Posterior cingulate gyrus (tissue), 11 donors: ENCODE measurements around the gene TJAP1.
"Not testable (repeated sequence)": the region's sequence is repeated elsewhere in the genome, so short reads cannot be mapped to it uniquely, and the experiment has no call there.

Experiments used
- DNase-seq, 10 donors: peaks; one replicate each; pipeline versions ENCODE4 v3.0.0 to v3.0.0-alpha.2; 2020 to 2021; ENCODE audit warnings: mixed read lengths in 3 of 10
- intact Hi-C: fragments of 100-400 bp; cut with DNase I; formaldehyde crosslinking; loops from one replicate; pipeline ENCODE4 v1.15.1; 2023

The TJAP1 gene

DNA sequence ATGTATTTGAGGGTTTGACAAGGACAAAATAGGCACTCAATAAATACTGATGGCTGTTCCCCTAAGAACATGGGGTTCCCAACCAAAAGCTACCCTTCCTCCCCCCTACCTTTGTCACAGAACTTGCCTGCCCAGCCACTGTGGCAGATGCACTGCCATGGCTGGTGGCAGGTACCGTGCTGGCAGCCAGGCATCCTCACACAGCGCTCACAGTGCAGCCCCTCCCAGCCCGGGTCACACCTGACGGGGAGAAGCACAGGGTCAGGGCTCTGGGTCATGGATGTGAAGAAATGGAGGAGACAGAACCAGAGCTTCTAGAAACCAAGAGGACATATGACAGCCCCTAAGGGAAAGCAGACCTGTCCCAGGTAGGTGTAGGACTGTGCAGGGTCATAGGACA, 24.5 kb upstream of the TJAP1 start:
- DNase-seq: peak in 2 of 10 donors; percentile 47 to 66
- intact Hi-C loops: no loop called here

GRCh38 chr6:43453831-43454230, 23.5 kb upstream of the TJAP1 start:
- intact Hi-C loops: loop anchor here (2.0 kb wide), 2 partner anchors 43 to 53 kb away; no protein-coding TSS in a partner anchor
- no peak for DNase-seq

DNA sequence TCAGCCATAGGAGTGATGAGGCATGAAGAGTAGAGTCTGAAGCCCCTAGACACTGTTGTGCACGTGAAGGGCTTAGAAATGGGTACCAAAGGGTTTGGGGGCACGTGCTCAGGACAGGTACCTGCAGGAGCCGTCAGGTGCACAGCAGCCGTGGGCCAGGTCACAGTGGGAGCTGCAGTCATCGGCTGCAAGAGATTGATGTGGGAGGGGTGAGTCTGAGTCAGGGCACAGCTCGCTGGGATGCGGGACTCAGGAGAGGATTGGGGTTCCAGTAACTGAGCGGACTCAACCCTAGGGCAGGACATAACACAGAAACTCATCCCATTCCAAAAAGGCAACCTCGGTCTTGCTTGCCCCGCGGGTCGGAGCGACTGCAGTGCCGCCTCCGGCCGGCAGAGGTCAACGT, 23.1 kb upstream of the TJAP1 start:
- intact Hi-C loops: loop anchor here (2.0 kb wide), 2 partner anchors 43 to 53 kb away; no protein-coding TSS in a partner anchor
- DNase-seq: peak in 2 of 10 donors; percentile 75 to 98

GRCh38 chr6:43454696-43455530, 22.5 kb upstream of the TJAP1 start:
- peak in 8 of 10 donors; percentile 83 to 98 (median 87) for DNase-seq
- intact Hi-C loops: loop anchor here (2.0 kb wide), 2 partner anchors 42 to 52 kb away; no protein-coding TSS in a partner anchor

DNA sequence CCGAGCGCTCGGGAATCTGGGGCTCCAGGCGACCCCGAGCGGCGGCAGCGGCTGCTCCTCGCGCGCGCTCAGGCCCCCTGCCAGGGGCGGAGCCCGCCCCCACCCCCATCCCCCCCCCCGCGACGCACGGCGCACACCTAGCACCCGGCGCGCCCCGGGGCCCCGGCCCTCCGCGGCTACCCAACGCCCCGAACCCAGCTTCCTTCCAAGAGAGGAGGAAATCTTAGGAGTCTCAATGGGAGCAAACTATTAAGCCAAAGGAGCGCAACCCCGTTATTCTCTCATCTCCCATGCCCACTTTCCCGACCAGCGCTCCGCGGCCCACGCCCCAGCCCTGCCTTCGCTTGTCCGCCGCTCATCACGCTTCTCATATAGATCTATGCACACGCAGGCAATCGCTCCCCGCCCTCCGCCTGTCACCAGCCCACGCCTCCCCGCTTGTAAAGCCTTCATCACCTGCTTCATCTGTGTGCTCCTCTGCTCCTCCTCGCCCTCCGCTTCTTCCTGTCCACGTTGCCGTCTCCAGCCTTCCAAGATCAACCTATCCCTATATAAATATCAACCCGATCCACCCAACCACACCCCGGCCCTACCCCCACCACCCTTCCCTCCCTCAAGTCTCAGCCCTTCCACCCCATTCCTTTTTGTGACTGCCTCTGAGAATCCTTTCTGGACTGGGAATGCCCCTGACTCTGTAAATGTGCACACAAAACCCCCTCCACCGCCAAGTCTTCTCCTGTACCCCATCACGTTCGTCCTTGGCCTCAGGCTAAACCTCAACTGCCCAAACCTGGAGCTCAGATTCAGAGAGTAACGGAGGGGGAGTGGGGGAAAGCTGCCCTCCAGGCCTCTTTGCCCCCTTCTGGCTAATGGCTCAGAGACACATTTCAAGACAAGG, 21.6 kb upstream of the TJAP1 start, which contains the start of gene DLK2:
DLK2 (minus strand) TSS at position 18 of the 898 bp plus-strand sequence. CDS start 723 bp downstream, outside the sequence.
- intact Hi-C loops: loop anchor here (2.0 kb wide), 2 partner anchors 41 to 51 kb away; no protein-coding TSS in a partner anchor

DNA sequence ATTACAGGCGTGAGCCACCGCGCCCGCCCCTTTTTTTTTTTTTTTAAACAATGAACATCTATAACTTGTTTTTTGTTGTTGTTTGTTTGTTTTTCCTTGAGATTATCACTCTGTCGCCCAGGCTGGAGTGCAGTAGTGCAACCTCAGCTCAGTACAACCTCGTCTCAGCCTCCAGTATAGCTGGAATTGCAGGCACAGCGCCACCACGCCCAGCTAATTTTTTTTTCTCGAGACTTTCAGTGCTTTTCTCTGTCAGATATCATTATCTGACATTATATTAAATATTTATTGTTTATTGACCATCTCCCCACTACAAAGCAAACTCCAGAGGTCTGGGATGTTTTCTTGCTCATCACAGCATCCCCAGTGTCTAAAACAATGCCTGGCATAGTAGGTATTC, 19.7 kb upstream of the TJAP1 start:
- intact Hi-C loops: no loop called here
- peak in 2 of 10 donors; percentile 71 to 80 for DNase-seq

More for the DNA sequence above, 21.6 kb upstream of the TJAP1 start, which contains the start of gene DLK2:
- DNase-seq: peak in 7 of 10 donors; percentile 44 to 93 (median 58)

DNA sequence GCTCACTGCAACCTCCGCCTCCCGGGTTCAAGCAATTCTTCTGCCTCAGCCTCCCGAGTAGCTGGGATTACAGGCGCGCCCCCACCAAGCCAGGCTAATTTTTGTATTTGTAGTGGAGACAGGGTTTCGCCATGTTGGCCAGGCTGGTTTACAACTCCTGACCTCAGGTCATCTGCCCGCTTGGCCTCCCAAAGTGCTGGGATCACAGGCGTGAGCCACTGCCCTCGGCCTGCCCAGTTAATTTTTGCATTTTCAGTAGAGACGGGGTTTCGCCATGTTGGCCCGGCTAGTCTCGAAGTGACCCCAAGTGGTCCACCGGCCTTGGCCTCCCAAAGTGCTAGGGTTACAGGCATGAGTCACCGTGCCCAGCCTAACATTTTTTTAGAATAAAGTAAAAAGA, 19.2 kb upstream of the TJAP1 start:
- intact Hi-C loops: not testable (repeated sequence)
- peak in 2 of 10 donors; percentile 24 to 51 for DNase-seq

- intact Hi-C loops: no loop called here
- DNase-seq: no peak
Measured at GRCh38 chr6:43459535-43459934, 17.8 kb upstream of the TJAP1 start.

- intact Hi-C loops: no loop called here
- DNase-seq: no peak
Measured at GRCh38 chr6:43460032-43460431, 17.3 kb upstream of the TJAP1 start.

GRCh38 chr6:43461936-43462335, 15.4 kb upstream of the TJAP1 start:
- DNase-seq: no peak
- intact Hi-C loops: no loop called here

GRCh38 chr6:43464337-43464736, 13.0 kb upstream of the TJAP1 start:
- no peak for DNase-seq

DNA sequence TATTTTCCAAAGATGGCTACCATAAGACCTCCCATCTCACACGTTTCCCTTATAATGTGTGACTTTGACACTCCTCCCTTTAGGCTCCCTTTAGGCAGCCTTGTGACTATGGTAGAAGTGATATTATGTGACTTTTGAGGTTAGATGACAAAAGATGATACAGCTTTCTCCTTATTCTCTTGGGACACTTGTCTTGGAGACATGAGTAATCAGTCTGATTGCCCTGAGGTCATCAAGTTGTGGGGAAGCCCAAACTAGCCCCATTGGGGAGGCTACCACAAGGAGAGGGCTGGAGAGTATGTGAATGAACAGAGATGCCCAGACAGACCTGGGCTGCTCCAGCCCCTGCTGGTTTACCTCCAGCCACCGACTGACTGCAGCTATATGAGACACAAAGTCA, 11.4 kb upstream of the TJAP1 start:
- DNase-seq: no peak
- intact Hi-C loops: no loop called here

More at GRCh38 chr6:43464337-43464736, 13.0 kb upstream of the TJAP1 start:
- intact Hi-C loops: no loop called here

- DNase-seq, intact Hi-C loops: not testable (repeated sequence)
Measured at GRCh38 chr6:43467265-43467664, 10.1 kb upstream of the TJAP1 start.

GRCh38 chr6:43467752-43468151, 9.6 kb upstream of the TJAP1 start:
- intact Hi-C loops: no loop called here
- no peak for DNase-seq

DNA sequence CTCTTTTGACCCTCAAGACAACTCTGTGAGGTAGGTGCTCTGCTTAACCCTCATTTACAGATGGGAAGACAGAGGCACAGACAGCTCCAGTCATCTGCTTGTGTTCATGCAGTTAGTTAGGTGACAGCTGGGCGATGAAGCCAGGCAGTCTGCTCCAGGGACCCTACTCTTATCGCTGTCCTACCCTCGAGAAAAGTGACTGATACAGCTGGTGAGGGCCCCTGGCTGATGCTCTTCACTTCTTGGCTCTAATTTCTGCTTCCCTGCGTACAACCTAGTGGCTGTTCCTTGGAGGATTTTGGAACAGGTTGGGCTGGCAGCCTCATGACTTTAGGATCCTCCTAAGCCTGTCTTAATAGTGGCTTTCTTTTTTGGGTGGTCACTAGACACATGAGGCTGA, 9.1 kb upstream of the TJAP1 start:
- DNase-seq: no peak
- intact Hi-C loops: no loop called here

DNA sequence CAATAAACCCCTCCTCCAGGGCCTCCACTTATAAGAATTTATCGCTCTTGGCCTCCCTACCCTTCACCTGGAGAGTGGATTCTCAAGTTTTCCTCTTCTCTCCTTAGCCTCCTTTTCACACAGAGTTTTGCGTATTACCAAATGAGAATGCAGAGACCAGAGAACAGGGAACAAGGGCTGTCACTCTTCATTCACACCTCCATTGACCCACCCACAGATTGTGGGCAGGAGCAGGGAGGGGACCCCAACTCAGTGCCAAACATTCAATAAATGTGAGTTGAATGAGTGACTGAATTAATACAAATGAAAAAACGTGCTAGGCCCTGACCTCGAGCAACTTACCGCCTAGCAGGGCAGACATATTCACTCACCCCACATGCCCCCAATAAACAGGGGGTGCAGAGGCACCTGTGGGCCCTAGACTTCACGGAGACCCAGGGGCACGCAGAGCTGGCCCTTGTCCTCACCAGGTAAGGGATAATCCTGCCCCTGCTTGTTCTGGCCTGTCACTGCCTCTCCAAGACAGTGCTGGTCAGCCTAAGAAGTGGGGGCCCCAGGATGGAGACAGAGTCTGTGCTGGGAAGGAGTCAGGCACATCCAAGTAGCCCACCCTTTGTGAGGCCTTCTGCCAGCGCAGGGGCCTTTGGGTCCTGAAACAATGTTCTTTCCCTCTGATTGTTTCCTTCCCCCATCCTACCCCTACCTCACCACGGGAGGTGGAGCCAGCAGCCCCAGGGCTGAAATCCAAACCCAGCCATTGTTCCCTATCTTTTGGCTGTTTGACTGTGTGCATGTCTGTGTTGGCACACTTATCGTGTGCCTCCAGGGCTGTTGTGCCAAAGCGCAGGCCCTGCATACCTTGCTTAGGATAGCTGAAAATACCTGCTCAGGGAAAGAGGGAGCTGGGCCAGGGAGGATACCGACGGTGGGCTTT, 8.4 kb upstream of the TJAP1 start:
- intact Hi-C loops: no loop called here
- no peak for DNase-seq

DNA sequence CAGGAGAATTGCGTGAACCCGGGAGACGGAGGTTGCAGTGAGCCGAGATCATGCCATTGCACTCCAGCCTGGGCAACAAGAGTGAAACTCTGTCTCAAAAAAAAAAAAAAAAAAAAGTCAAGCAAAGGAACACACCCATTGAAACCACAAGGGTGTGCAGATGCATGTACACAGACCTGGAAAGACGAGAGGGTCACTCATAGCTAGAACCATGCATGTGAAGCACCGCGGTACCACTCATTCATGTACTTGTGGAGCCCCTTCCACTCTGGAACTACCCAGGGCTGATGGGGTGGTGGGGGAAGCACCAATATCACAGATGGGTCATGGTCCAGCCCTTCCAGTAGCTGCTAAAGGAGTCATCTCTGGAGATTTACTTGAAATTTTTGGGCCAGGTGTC, 7.4 kb upstream of the TJAP1 start:
- intact Hi-C loops: no loop called here
- no peak for DNase-seq

GRCh38 chr6:43471399-43471798, 6.0 kb upstream of the TJAP1 start:
- DNase-seq: no peak
- intact Hi-C loops: no loop called here

DNA sequence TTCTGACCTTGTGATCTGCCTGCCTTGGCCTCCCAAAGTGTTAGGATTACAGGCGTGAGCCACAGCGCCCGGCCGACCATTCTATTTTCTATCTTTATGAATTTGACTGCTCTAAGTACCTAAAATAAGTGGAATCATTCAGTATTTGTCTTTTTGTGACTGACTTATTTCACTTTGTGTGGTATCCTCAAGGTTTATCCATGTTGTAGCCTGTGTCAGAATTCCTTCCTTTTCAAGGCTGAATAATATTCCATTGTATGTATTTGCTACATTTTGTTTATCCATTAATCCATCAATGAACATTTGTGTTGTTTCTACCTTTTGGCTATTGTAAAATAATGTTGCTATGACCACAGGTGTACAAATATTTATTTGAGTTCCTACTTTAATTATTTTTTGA, 4.9 kb upstream of the TJAP1 start:
- intact Hi-C loops: no loop called here
- no peak for DNase-seq

DNA sequence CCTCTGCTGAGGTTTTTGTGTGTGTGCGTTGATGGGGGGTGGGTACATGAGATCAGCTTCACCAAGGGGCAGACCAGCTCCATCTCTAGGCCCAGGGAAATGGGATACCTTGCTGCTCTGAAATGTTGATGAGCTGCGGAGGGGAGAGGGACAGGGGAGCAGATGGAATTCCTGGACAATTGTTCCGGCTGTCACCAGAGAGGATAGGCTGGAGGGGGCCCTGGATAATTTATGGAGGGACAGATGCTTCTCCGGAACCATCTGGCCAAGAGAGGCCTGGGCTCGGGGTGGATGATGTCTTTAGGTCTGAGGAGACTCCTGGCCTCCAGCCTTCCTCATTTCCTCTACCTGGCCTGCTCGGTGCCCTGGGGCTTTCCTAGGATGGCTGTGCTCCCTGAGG, 1.9 kb upstream of the TJAP1 start:
- intact Hi-C loops: no loop called here
- DNase-seq: no peak
